GM12878 (cell line): ENCODE data around the gene SOS1. TPM values are rescaled to one million over a fixed set of nuclear protein-coding genes. Genes with fewer than 3 reads are reported as not detected.

Source experiments
- ATAC-seq: fragments of 200-7000 bp; cut with Tn5 transposase; 3 replicates; pipeline ENCODE4 v1.9.1; 2020; ENCODE audit warnings: mild to moderate bottlenecking, moderate library complexity
- BruUV-seq: library from RNA; stranded (reverse); fragments of 400-500 nt; replicated peaks from 2 replicates; lab custom pipeline; 2021; lab: Mats Ljungman, UMichigan
- CTCF ChIA-PET: fragments of 300-600 bp; sonication (Branson Sonifier 250); formaldehyde crosslinking; extraction: SDS; loops from one replicate; lab custom pipeline; 2021; ENCODE audit warnings: inconsistent platforms; lab: Yijun Ruan, JAX
- POLR2A ChIA-PET: fragments of 350-600 bp; formaldehyde crosslinking; extraction: SDS; loops from one replicate; lab custom pipeline; 2021; ENCODE audit warnings: inconsistent platforms; lab: Charles Lee
- RAD21 ChIA-PET: fragments of 300-600 bp; sonication (Branson Sonifier 250); formaldehyde crosslinking; loops from one replicate; lab custom pipeline; 2023; ENCODE audit warnings: antibody characterized with exemption; ENCODE audit not compliant: unreplicated experiment; lab: Charles Lee
- SMC1A ChIA-PET: fragments of 300-600 bp; sonication (Branson Sonifier 250); formaldehyde crosslinking; loops from one replicate; lab custom pipeline; 2023; ENCODE audit not compliant: unreplicated experiment, uncharacterized antibody; lab: Charles Lee
- DNase-seq: peaks from one replicate; pipeline ENCODE4 v3.0.0-alpha.2; 2011; ENCODE audit warnings: low read depth, low spot score
- FAIRE-seq: peaks from 3 replicates; lab custom pipeline; 2011; peaks lifted over from hg19 to GRCh38; lab: Jason Lieb, UNC
- H2AFZ ChIP-seq: 2 replicates; pipeline ENCODE4 v1.6.0; 2011; ENCODE audit warnings: low read depth, low read length, control low read depth; ENCODE audit not compliant: control insufficient read depth
- H3K27ac ChIP-seq: 2 replicates; pipeline ENCODE4 v1.5.1; 2011; ENCODE audit warnings: control low read depth; ENCODE audit not compliant: control insufficient read depth, insufficient read depth
- H3K27me3 ChIP-seq, 2 experiments: replicated peaks in 1 of 2; 2 replicates each; pipeline versions ENCODE4 v1.6.0 to v1.6.1; 2011; ENCODE audit warnings: low read length in 1 of 2; ENCODE audit not compliant: control insufficient read depth in 2 of 2, insufficient read depth in 2 of 2
- H3K36me3 ChIP-seq, 2 experiments: 2 replicates each; pipeline ENCODE4 v1.5.1; 2011; ENCODE audit warnings: low read length in 1 of 2; ENCODE audit not compliant: control insufficient read depth in 2 of 2, insufficient read depth in 2 of 2
- H3K4me1 ChIP-seq: 2 replicates; pipeline ENCODE4 v1.6.1; 2011; ENCODE audit warnings: mild to moderate bottlenecking, low read length, moderate library complexity, mixed read lengths; ENCODE audit not compliant: control insufficient read depth, insufficient read depth
- H3K4me2 ChIP-seq: 2 replicates; pipeline ENCODE4 v1.6.0; 2011; ENCODE audit warnings: control low read depth; ENCODE audit not compliant: control insufficient read depth, insufficient read depth
- H3K4me3 ChIP-seq: fragments of 200-600 bp; sonication (generic); 2 replicates; pipeline ENCODE4 v1.5.1; 2016
- H3K79me2 ChIP-seq: 2 replicates; pipeline ENCODE4 v1.6.0; 2011; ENCODE audit warnings: low read length; ENCODE audit not compliant: control insufficient read depth, insufficient read depth
- H3K9ac ChIP-seq: 2 replicates; pipeline ENCODE4 v1.8.0; 2011; ENCODE audit warnings: low read length, control low read depth, mixed read lengths; ENCODE audit not compliant: control insufficient read depth, insufficient read depth
- H3K9me3 ChIP-seq: replicated peaks from 3 replicates; pipeline ENCODE4 v1.5.1; 2011; ENCODE audit warnings: mild to moderate bottlenecking, low read length; ENCODE audit not compliant: control insufficient read depth, insufficient read depth
- H4K20me1 ChIP-seq: 2 replicates; pipeline ENCODE4 v1.6.0; 2011; ENCODE audit not compliant: control insufficient read depth, insufficient read depth
- BHLHE40 ChIP-seq, 2 experiments: fragments of 450-650 bp in 1 of 2; IDR thresholded peaks; 2 replicates each; pipeline ENCODE4 v1.6.1; 2011 to 2017; ENCODE audit warnings: low read depth in 2 of 2, borderline replicate concordance in 1 of 2, improper control_type of control experiment in 1 of 2, low read length in 1 of 2, mild to moderate bottlenecking in 1 of 2
- E2F8 ChIP-seq: fragments of 450-650 bp; IDR thresholded peaks from 2 replicates; pipeline ENCODE4 v1.6.1; 2018; ENCODE audit warnings: mild to moderate bottlenecking, low read depth, moderate library complexity; ENCODE audit not compliant: partially characterized antibody
- IRF3 ChIP-seq: fragments of 450-650 bp; IDR thresholded peaks from 2 replicates; pipeline ENCODE4 v1.6.1; 2014; ENCODE audit warnings: mild to moderate bottlenecking
- NR2C1 ChIP-seq: fragments of 450-650 bp; IDR thresholded peaks from 2 replicates; pipeline ENCODE4 v1.6.1; 2017; ENCODE audit warnings: antibody characterized with exemption, mild to moderate bottlenecking, moderate library complexity
- PKNOX1 ChIP-seq: fragments of 450-650 bp; IDR thresholded peaks from 2 replicates; pipeline ENCODE4 v1.6.1; 2016; ENCODE audit warnings: mild to moderate bottlenecking
- RUNX3 ChIP-seq: IDR thresholded peaks from 2 replicates; pipeline ENCODE4 v1.6.1; 2012; ENCODE audit warnings: low read length, inconsistent platforms
- SRF ChIP-seq, 2 experiments: IDR thresholded peaks; 2 replicates each; pipeline ENCODE4 v1.6.1; 2011; ENCODE audit warnings: low read depth in 2 of 2, low read length in 2 of 2, mild to moderate bottlenecking in 1 of 2, moderate library complexity in 1 of 2
- YY1 ChIP-seq: IDR thresholded peaks from 2 replicates; pipeline ENCODE4 v1.6.1; 2011; ENCODE audit warnings: low read depth, mild to moderate bottlenecking, low read length
- ZNF687 ChIP-seq: fragments of 450-650 bp; IDR thresholded peaks from 2 replicates; pipeline ENCODE4 v1.6.1; 2017; ENCODE audit warnings: mild to moderate bottlenecking, moderate library complexity
- WGBS: methylation state at CpG from one replicate; pipeline ENCODE4 v1.1.6; 2016; ENCODE audit warnings: low lambda C conversion rate; ENCODE audit not compliant: insufficient replicate concordance, insufficient coverage; ENCODE audit errors: missing lambda C conversion rate; 5-methylcytosine and 5-hydroxymethylcytosine counted together
- in situ Hi-C: fragments of 300-500 bp; cut with MboI; formaldehyde crosslinking; loops from 9 replicates; pipeline ENCODE4 v1.14.3; 2018; ENCODE audit warnings: mixed read lengths
- intact Hi-C: fragments of 100-400 bp; cut with micrococcal nuclease; formaldehyde crosslinking; loops from one replicate; pipeline ENCODE4 v1.14.2; 2022; ENCODE audit not compliant: unreplicated experiment
- polyA plus RNA-seq, 11 experiments: library from polyadenylated mRNA; depleted of rRNA in 4 of 11; unstranded in 6 of 11; stranded (reverse) in 5 of 11; fragments of >200 nt; fragmentation: Nextera tagmentation in 4 of 11; fragmentation: Illumina TruSeq in 1 of 11; extraction: Ambion mirVana in 4 of 11; extraction: Trizol in 1 of 11; gene quantifications; 1 replicate in 1 of 11; 2 replicates in 10 of 11; pipeline versions ENCODE4 v1.2.1 to v1.2.3, GENCODE V29; 2011 to 2016; ENCODE audit warnings: inconsistent platforms in 2 of 11, missing spikeins in 2 of 11, low read depth in 1 of 11
- total RNA-seq, 4 experiments: library from RNA; depleted of rRNA in 3 of 4; stranded (reverse); fragments of >200 nt in 3 of 4; fragmentation: Illumina TruSeq in 1 of 4; extraction: Trizol in 1 of 4; gene quantifications; 2 replicates each; pipeline versions ENCODE4 v1.2.1 to v1.2.3, GENCODE V29; 2013 to 2021

Gene SOS1
- total and polyA plus RNA-seq, 10 of the 15 experiments (the other 5 are each of a cell fraction or from before 2014, with no cell fraction given), result 2.1 to 24.1 (median 8.5) TPM

DNA sequence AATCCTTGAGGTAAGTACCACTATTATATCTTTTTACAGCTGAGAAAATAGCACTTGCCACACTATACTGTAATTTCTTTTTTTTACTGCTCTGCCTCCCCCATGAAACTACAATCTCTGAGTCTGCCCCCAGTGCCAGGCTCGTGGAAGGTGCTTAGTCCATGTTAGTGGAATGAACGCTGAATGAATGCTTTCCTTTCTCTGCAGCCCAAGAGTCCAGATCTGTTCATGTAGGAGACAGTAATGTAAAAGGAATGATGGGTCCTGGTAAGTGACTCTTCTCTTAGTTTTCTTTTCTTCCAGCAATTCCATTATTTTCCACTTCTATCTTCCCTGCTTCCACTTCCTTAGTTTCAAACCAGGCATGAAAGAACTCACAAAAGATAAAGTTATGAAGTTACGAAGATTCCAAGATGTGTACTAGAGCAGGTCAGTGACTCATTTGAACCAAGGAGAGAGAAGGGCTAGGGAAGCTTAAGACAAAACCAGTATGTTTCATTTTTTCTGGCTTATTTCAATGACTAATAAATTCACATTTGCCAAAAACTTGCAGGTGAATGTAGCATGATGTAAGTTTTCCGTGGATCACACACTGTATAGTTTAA lies 185.2 kb downstream of the SOS1 start (continued):
- no peak for TF ChIP-seq ZNF687
- no peak for TF ChIP-seq IRF3
- no peak for TF ChIP-seq RUNX3
- TF ChIP-seq NR2C1, result no peak

GRCh38 chr2:38934742-38935141 lies 186.1 kb downstream of the SOS1 start:
- DNase-seq (no peak), FAIRE-seq (no peak), ATAC-seq (no peak)
- intact Hi-C loops (no loop called here), in situ Hi-C loops (no loop called here)
- no peak overlapping the region for H3K9ac ChIP-seq
- H3K79me2 ChIP-seq, result no peaks in the 10 kb centered on the region
- H3K4me3 ChIP-seq, result no peak overlapping the region
- no peak overlapping the region for H3K4me2 ChIP-seq
- H3K36me3 ChIP-seq, result no peaks in the 10 kb centered on the region
- no peak overlapping the region for H3K27ac ChIP-seq
- SMC1A ChIA-PET, result interaction anchor here (0.6 kb wide), 1 partner anchor 97 kb away, joined by 3 read pairs; no protein-coding TSS in a partner anchor
- RAD21 ChIA-PET, result no interaction called here
- WGBS, result 0% methylated on average over 5 of the region's 5 CpGs
- BruUV-seq, result no TSS peak
- no peaks in the 10 kb centered on the region for H3K4me1 ChIP-seq
- POLR2A ChIA-PET, result interaction anchor here (0.6 kb wide), 1 partner anchor 189 kb away, joined by 3 read pairs; no protein-coding TSS in a partner anchor
- H3K9me3 ChIP-seq, result no peaks in the 10 kb centered on the region
- CTCF ChIA-PET, result interaction anchor here (0.6 kb wide), 1 partner anchor 355 kb away, joined by 3 read pairs; no protein-coding TSS in a partner anchor
- TF ChIP-seq YY1 (no peak), PKNOX1 (no peak), BHLHE40 (IDR thresholded peaks at IDR 0.05; ENCODE audit: borderline replicate concordance in 1 of 2, low read depth in 2 of 2, low read length in 1 of 2) (no peak), SRF (IDR thresholded peaks at IDR 0.05; ENCODE audit: low read depth in 2 of 2, low read length in 2 of 2) (no peak), E2F8 (no peak)
- H2AFZ ChIP-seq, result no peak overlapping the region
- H4K20me1 ChIP-seq, result no peaks in the 10 kb centered on the region
- H3K27me3 ChIP-seq, result no peaks in the 10 kb centered on the region; a peak in 1 of 4 replicates
